SKM-1 treated with dmso at 0.1 percent for 144 hours (cell line): ENCODE results near the gene PDGFB.

Experiments used
- DNase-seq: peaks from one replicate; lab custom pipeline; 2025; ENCODE audit not compliant: unreplicated experiment; lab: John Stamatoyannopoulos, UW

PDGFB gene

GRCh38 chr22:39208013-39208680 is 36.6 kb downstream of the PDGFB start:
- no peak for DNase-seq

DNA sequence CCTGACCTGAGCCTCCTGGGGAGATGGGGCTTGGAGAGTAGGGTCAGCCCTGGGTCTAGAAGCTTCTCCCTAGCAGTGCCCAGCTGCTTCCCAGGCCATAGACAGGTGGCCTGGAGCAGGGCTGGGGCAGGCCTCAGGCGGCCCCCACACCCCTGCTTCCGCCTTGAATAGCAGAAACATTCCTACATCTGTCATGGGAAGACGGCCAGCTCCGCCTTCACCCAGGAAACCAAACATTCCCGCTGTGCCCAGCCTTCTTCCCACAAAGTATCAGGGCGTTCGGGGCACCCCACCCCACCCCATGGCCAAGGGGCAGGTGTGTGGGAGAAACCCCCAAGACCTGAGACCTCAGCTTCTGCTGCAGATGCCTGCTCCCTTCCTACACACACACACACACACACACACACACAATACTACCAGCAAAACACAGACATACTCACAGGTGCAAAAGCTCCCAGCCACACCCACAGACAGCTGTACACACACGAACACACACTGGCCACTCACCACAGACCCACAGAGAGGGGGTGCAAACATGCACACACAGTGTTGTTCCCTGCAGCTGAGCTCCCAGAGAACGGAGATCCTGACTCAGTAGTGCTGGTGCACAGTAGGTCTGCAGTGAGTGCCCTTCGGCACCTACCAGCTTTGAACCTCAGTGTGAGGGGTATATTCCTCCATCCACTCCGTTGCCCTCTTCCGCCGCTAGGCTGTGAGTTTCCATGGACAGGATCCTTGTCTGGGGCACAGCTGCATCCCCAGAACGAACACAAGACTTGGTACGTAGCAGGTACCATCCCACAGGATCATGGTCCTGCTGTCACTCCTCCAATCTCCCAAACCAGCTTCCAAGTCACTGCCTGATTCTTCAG is 37.4 kb downstream of the PDGFB start:
- no peak for DNase-seq

DNA sequence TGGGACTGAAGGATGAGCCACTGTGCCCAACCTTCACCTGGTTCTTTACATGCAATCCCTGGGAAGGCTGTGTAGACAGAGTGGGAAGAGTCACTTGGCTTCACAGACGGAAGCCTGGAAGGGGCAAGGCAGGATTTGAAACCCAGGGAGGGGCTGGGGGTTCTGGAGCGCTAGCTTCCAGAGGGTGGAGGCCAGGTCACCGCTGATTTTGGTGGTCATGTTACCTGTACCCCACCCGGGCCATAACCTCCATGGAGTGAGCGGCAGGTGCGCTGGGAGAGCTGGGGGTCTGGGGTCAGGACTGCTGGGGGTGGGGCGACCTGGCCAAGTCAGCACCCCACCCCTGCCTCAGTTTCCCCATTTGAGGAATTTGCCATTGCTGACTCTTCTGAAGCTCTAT is 38.3 kb downstream of the PDGFB start:
- no peak for DNase-seq

DNA sequence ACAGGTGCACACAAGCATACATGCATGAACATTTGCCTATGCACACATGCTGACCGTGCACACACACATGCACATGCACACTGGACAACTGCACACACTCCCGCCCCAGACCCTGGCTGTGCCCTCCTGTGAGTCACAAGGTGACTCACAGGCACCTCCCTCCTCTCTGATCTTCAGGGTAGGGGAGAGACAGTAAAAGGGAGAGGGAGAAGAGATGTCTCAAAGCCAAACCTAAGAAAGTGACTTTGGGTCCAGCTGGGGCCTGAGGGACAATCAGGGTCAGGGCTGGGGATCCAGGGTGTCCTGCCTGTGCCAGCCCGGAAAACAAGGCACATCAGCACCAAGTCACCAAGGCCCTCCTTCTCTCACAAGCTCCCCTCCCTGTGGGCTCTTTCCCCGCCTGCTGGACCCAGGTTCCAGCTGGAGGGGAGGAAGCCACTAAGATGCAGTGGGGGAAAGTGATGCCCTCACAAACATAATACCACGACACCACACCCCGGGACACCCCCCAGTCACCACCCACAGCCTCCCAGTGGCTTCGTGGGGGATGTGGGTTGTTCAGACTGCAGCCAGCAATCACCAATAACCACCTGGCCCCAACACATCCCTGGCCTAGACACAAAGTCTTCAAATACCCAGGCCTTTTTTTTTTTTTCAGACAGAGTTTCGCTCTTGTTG is 39.3 kb downstream of the PDGFB start:
- DNase-seq = no peak

GRCh38 chr22:39204216-39204615 is 40.6 kb downstream of the PDGFB start:
- no peak for DNase-seq

GRCh38 chr22:39197578-39197977 is 47.2 kb downstream of the PDGFB start:
- no peak for DNase-seq

- no peak for DNase-seq
These were observed 50.7 kb downstream of the PDGFB start for GRCh38 chr22:39194098-39194497.

DNA sequence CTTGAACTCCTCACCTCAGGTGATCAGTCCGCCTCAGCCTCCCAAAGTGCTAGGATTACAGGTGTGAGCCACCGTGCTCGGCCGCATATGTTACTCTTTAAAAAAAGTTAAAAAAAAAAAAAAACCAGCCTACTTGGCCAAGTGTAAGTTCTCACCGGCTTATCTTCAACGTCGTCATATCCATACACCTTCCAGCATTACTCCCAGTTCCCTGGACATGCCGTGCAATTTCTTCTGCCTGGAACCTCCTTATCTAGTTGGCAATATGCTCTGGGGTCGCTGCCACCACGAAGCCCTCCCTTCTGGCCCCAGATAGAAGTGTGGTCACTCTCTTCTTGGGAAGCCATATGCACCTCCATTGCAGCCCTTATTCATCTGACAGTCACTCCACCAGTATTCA is 56.0 kb downstream of the PDGFB start:
- DNase-seq = no peak

- DNase-seq = no peak
These were observed 59.2 kb downstream of the PDGFB start for GRCh38 chr22:39185601-39186012.

DNA sequence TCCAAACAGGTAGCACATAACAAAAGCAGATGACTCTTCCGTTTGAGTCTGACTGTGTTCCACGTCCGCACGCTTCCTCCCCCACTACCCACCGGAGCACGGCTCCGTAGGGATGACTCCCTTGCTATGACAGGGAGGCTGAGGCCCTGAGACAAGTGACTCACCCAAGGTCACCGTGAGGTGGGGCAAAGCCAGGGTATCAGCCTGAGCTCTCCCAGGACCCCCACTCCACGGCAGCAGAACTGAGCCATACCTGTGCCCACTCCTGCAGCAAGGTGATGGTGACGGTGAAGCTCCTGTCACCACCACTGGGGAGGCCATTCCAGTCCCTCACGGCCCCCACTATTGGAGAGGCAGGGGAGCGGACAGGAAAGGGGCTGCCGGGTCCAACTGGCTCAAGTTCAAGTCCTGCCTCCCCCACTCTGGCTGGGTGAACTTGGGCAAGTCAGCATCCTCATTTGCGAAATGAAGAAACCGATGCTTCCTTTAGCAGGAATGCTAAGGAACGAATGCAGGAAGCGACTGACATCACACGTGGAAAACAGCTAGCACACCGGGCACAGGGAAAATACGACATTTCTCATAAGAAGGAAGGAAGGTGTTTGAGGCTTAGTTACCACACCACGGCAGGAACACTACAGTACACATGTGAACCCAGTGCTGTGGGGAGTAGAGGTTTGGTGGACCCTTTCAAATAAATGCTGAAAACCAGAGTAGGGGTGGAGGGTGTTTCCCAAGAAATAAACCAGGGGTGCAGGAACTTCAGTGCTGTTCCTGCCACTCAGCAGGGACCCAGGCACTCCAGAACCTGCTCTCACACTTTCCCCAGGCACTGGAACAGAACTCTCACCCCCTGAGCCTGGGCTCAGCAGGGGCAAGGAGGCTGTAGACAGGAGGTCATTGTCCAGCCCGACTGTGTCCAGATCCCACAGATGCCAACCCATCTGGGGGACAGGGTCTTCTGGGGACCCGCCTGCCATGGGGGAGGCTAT is 59.9 kb downstream of the PDGFB start:
- no peak for DNase-seq

GRCh38 chr22:39183991-39184585 is 60.7 kb downstream of the PDGFB start:
- DNase-seq = no peak

- DNase-seq = no peak
These were observed 62.2 kb downstream of the PDGFB start for GRCh38 chr22:39182478-39183030.

DNA sequence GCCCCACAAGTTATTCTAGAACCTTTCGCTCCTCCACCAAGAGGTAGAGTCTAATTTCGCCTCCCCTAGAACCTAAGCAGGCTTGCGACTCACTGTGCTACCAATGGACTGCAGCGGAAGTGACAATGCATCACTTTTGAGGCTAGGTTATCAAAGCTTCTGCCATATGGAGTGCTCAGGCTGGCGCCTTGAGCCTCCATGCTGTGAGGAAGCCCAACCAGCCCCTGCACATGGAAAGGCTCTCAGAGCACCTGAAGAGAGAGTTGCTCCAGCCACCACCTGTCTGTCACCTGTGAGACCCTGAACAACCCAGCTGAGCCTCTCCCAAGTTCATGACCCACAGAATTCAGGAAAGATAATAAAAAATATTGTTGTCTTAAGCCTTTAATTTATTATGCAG is 63.0 kb downstream of the PDGFB start:
- no peak for DNase-seq

GRCh38 chr22:39181356-39181755 is 63.4 kb downstream of the PDGFB start:
- DNase-seq = no peak

DNA sequence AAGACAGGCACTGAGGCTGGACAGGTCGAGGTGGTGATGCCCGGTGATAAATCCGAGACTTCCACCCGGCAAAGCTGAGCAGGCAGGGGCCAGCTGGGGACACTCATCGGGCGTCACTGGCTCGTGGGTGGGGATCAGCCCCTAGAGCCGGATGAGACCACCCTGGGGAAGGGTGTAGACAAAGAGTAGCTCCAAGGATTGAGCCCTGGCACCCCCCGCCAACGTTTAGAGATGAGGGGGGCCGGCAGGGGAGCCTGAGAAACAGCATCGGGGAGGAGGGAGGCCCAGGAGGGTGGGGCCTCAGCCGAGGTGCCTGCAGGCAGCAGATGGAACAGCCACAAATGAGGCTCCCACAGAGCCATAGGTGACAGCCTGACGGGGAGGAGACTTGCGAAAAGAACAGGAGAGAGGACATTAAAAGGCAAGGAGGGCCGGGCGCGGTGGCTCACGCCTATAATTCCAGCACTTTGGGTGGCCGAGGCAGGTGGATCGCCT is 64.9 kb downstream of the PDGFB start:
- no peak for DNase-seq

- DNase-seq = no peak
These were observed 65.4 kb downstream of the PDGFB start for GRCh38 chr22:39179401-39179827.

DNA sequence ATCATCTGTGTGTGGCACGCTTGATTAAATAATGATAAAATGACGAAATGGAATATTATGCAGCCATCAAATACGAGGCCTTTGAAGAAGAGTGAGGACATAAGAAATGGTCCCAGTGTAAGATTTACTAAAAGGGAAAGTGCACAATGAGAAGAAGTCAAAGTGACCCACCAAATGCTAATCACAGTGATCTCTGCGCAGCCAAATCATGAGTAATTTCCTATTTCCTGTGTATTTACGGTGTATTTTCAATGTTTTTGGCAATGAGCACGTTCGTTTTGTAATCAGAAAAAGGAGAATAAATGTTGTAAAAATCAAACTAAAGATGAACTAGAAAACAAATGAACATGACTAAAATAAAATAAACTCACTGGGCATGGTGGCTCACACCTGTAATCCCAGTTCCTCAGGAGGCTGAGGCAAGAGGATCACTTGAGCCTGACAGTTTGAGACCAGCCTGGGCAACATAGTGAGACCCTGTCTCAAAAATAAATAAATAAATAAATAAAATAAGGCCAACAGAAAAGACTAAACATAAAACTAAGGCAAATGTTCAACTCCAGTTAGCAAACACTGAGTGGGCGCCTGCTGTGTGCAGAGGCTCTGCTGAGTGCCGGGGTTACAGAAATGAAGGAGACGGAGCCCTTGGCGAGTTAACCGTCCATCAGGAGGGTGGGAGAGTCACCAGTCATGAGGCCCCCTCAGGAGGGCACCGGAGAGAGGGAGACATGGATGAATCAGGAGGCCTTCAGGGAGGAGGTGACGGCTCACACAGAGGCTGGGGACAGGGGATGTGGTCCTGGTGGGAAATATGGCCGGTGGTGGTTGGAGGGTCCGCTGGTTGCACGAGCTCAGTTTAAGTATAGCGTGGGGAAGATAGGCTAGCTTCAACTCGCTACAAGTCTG is 66.3 kb downstream of the PDGFB start:
- DNase-seq = no peak

DNA sequence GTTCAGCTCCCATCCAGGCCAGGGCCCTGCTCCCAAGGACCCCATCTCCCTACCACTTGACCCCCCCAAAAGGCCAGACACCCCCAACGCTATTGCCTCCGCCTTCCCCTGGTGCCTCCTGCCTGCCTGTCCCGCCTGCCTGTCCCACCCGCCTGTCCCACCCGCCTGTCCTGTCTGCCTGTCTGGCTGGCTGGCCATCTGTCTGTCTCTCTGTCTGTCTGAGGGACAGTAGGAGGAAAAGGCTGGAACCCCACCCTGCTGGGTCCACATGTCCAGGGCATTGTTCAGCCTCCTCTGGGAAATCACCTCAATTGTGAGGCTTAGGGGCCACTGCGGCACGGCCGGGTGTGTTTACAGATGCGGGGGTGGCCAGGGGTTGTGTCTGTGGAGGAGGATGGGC is 67.0 kb downstream of the PDGFB start:
- DNase-seq = no peak

- no peak for DNase-seq
These were observed 67.4 kb downstream of the PDGFB start for GRCh38 chr22:39177456-39177775.
